ENCODE data around the gene KCTD7. TPM values are rescaled to one million over a fixed set of nuclear protein-coding genes. Genes with fewer than 3 reads are reported as not detected.
"Not testable (repeated sequence)": the region's sequence is repeated elsewhere in the genome, so short reads cannot be mapped to it uniquely, and the experiment has no call there.

KCTD7 gene
- total RNA-seq, 2 donors from 2014 or later = 17.7 to 61.0 TPM

DNA sequence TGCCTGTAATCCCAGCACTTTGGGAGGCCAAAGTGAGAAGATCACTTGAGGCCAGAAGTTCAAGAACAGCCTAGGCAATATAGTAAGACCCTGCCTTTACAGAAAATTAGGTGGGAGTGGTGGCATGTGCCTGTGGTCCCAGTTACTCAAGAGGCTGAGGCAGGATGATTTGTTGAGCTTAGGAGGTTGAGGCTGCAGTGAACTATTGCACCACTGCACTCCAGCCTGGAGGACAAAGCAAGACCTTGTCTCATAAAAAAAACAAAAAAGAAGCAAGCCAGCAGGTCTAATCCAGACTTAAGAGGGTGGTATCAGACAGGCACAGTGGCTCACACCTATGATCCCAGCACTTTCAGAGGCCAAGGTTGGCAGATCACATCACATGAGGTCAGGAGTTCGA lies 24.5 kb upstream of the KCTD7 start:
- no peak overlapping the region for H3K27ac ChIP-seq
- WGBS = 94% methylated on average over 1 of the region's 1 CpG
- DNase-seq (ENCODE audit: low spot score) = no peak
- no peaks in the 10 kb centered on the region for H3K9me3 ChIP-seq
- no peaks in the 10 kb centered on the region for H3K27me3 ChIP-seq (replicated peaks; ENCODE audit: insufficient read depth)
- no peak for TF ChIP-seq POLR2AphosphoS5 (IDR thresholded peaks at IDR 0.05)
- TF ChIP-seq, protein P1, sequence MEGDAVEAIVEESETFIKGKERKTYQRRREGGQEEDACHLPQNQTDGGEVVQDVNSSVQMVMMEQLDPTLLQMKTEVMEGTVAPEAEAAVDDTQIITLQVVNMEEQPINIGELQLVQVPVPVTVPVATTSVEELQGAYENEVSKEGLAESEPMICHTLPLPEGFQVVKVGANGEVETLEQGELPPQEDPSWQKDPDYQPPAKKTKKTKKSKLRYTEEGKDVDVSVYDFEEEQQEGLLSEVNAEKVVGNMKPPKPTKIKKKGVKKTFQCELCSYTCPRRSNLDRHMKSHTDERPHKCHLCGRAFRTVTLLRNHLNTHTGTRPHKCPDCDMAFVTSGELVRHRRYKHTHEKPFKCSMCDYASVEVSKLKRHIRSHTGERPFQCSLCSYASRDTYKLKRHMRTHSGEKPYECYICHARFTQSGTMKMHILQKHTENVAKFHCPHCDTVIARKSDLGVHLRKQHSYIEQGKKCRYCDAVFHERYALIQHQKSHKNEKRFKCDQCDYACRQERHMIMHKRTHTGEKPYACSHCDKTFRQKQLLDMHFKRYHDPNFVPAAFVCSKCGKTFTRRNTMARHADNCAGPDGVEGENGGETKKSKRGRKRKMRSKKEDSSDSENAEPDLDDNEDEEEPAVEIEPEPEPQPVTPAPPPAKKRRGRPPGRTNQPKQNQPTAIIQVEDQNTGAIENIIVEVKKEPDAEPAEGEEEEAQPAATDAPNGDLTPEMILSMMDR (IDR thresholded peaks at IDR 0.05) = no peak
- no peak for TF ChIP-seq POLR2A (IDR thresholded peaks at IDR 0.05)
- H3K36me3 ChIP-seq = no peaks in the 10 kb centered on the region
- no peaks in the 10 kb centered on the region for H3K4me1 ChIP-seq (replicated peaks)
- intact Hi-C loops (cut with DNase I) = no loop called here
- no peak overlapping the region for H3K4me3 ChIP-seq

DNA sequence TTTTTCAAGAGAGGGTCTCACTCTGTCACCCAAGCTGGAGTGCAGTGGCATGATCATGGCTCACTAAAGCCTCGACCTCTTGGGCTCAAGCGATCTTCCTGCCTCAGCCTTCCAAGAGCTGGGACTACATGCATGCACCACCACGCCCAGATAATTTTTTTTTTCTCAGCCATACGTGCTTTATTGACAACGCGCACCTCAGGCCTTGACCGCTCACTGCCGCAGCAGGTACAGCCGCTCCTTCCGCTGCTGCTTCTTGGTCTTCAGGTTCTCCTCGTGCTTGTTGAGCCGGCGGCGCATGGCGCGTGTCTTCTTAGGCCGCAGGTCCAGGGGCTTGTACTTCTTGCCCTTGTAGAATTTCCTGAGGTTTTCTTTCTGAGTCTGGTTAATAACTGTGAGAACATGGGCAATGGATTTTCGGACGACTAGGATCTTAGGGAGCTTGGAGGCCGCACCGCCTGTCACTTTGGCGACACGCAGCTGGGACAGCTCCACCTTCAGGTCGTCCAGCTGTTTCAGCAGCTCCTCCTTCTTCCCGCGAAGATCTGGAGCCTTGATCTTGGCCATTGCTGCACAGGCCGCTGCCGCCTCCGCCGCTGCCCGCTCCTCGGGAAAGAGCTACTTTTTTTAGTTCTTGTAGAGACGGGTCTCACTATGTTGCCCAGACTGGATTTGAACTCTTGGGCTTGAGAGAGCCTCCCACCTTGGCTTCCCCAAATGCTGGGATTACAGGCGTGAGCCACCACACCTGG lies 22.0 kb upstream of the KCTD7 start:
- H3K27ac ChIP-seq; DNase-seq (ENCODE audit: low spot score); H3K36me3 ChIP-seq; H3K4me3 ChIP-seq; H3K4me1 ChIP-seq (replicated peaks); intact Hi-C loops (cut with DNase I); H3K27me3 ChIP-seq (replicated peaks; ENCODE audit: insufficient read depth); H3K9me3 ChIP-seq: not testable (repeated sequence)
- 90% methylated on average over 34 of the region's 34 CpGs for WGBS

DNA sequence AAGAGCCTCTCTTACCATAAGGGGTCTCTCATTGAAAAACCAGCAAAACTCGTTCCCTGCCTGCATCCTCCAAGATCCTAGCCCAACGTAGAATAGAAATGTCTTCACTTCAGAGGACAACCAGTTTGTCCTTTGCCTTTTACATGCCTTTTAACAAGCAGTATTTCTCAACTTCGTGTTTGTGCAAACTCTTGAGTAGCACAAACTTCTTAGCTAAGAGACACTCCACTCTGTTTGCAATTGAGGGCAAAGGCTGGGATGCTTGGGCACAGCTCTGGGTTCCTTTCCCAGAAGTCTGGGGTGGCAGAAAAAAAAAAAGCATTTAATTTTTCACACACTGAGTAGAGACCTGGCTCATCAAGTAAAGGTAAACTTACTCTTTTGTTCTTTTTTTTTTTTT lies 19.5 kb upstream of the KCTD7 start:
- DNase-seq (ENCODE audit: low spot score) = no peak
- 24% methylated on average over 3 of the region's 3 CpGs for WGBS
- TF ChIP-seq, protein P1 (IDR thresholded peaks at IDR 0.05) = no peak
- TF ChIP-seq POLR2AphosphoS5 (IDR thresholded peaks at IDR 0.05) (no peak), POLR2A (IDR thresholded peaks at IDR 0.05) (no peak)
- H3K9me3 ChIP-seq = no peaks in the 10 kb centered on the region
- H3K36me3 ChIP-seq = no peaks in the 10 kb centered on the region
- no peaks in the 10 kb centered on the region for H3K27me3 ChIP-seq (replicated peaks; ENCODE audit: insufficient read depth)
- no peak overlapping the region for H3K27ac ChIP-seq
- no peak overlapping the region for H3K4me3 ChIP-seq
- no peaks in the 10 kb centered on the region for H3K4me1 ChIP-seq (replicated peaks)
- intact Hi-C loops (cut with DNase I) = no loop called here

DNA sequence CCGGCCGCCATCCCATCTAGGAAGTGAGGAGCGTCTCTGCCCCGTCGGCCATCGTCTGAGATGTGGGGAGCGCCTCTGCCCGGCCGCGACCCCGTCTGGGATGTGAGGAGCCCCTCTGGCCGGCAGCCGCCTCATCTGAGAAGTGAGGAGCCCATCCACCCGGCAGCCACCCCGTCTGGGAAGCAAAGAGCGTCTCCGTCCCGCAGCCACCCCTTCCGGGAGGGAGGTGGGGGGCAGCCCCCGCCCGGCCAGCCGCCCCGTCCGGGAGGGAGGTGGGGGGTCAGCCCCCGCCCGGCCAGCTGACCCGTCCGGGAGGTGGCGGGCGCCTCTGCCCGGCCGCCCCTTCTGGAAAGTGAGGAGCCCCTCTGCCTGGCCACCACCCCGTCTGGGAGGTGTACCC lies 14.1 kb upstream of the KCTD7 start:
- DNase-seq (ENCODE audit: low spot score); H3K4me1 ChIP-seq (replicated peaks); intact Hi-C loops (cut with DNase I); H3K27me3 ChIP-seq (replicated peaks; ENCODE audit: insufficient read depth); H3K9me3 ChIP-seq; H3K36me3 ChIP-seq; H3K27ac ChIP-seq; H3K4me3 ChIP-seq: not testable (repeated sequence)
- 98% methylated on average over 26 of the region's 33 CpGs for WGBS

DNA sequence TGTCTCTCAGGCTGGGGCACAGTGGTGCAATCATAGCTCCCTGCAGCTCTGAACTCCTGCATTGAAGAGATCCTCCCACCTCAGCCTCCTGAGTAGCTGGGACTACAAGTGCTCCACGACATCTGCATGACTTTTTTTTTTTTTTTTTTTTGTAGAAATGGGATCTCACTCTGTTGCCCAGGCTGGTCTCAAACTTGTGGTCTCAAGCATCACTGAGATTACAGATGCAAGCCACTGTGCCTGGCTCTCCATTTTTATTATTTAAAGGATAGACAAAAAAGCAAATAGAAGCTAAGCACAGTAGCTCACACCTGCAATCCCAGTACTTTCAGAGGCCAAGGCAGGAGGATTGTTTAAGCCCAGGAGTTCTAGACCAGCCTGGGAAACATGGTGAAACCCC lies 13.0 kb upstream of the KCTD7 start:
- Histone ChIP-seq H3K4me3 (no peak overlapping the region), H3K27ac (no peak overlapping the region), H3K36me3 (no peaks in the 10 kb centered on the region), H3K27me3 (replicated peaks; ENCODE audit: insufficient read depth) (no peaks in the 10 kb centered on the region), H3K4me1 (replicated peaks) (no peaks in the 10 kb centered on the region), H3K9me3 (no peaks in the 10 kb centered on the region)
- TF ChIP-seq, protein P1 (IDR thresholded peaks at IDR 0.05) = no peak
- no peak for TF ChIP-seq POLR2AphosphoS5 (IDR thresholded peaks at IDR 0.05)
- no peak for TF ChIP-seq POLR2A (IDR thresholded peaks at IDR 0.05)
- DNase-seq (ENCODE audit: low spot score) = no peak
- intact Hi-C loops (cut with DNase I) = no loop called here
- WGBS = 70% methylated on average over 1 of the region's 1 CpG

DNA sequence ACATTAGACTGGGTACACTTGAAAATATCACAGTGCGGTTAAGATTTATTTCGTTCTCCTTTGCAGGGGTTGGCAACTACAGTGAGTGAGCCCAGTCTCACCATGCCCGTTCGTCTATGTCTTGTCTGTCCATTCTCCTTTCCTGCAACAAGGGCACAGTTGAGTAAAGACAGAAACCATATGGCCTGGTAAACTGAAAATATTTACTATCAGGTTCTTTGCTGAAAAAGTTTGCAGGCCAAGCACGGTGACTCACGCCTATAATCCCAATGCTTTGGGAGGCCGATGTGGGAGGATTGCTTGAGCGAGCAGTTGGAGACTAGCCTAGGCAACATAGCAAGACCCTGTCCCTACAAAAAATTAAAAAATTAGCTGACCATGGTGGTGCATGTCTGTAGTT lies 11.4 kb upstream of the KCTD7 start:
- H3K9me3 ChIP-seq = no peaks in the 10 kb centered on the region
- H3K27ac ChIP-seq = no peak overlapping the region
- 88% methylated on average over 8 of the region's 8 CpGs for WGBS
- intact Hi-C loops (cut with DNase I) = no loop called here
- DNase-seq (ENCODE audit: low spot score) = no peak
- TF ChIP-seq POLR2A (IDR thresholded peaks at IDR 0.05) (no peak), POLR2AphosphoS5 (IDR thresholded peaks at IDR 0.05) (no peak)
- TF ChIP-seq, protein P1 (IDR thresholded peaks at IDR 0.05) = no peak
- no peak overlapping the region for H3K4me3 ChIP-seq
- no peaks in the 10 kb centered on the region for H3K36me3 ChIP-seq
- no peaks in the 10 kb centered on the region for H3K27me3 ChIP-seq (replicated peaks; ENCODE audit: insufficient read depth)
- H3K4me1 ChIP-seq (replicated peaks) = no peaks in the 10 kb centered on the region

DNA sequence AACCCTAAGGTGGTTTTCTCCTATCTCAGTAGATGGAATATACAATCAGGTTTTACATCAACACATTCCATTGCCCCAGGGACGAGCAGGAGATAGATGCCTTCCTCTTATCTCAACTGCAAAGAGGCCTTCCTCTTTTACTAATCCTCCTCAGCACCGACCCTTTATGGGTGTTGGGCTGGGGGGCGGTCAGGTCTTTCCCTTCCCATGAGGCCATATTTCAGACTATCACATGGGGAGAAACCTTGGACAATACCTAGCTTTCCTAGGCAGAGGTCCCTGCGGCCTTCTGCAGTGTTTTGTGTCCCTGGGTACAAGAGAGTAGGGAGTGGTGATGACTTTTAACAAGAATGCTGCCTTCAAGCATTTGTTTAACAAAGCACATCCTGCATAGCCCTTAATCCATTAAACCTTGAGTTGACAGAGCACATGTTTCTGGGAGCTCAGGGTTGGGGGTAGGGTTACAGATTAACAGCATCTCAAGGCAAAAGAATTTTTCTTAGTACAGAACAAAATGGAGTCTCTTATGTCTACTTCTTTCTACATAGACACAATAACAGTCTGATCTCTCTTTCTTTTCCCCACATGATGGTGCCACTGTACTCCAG lies 9.2 kb upstream of the KCTD7 start:
- intact Hi-C loops (cut with DNase I); H3K27me3 ChIP-seq (replicated peaks; ENCODE audit: insufficient read depth); H3K27ac ChIP-seq; DNase-seq (ENCODE audit: low spot score); H3K4me1 ChIP-seq (replicated peaks); H3K36me3 ChIP-seq; H3K9me3 ChIP-seq; H3K4me3 ChIP-seq: not testable (repeated sequence)
- WGBS = 50% methylated on average over 4 of the region's 4 CpGs

Data from prostate gland (tissue), 2 donors.